Tibial nerve (tissue), 4 donors: ENCODE data around the gene PCED1A. TPM values are rescaled to one million over a fixed set of nuclear protein-coding genes. Genes with fewer than 3 reads are reported as not detected.

Experiments used
- DNase-seq, 2 donors: peaks; one replicate each; pipeline ENCODE4 v3.0.0-alpha.2; 2019; ENCODE audit warnings: low spot score in 2 of 2
- H3K27ac ChIP-seq, 4 donors: fragments of 200-600 bp; sonication (generic) in 3 of 4; one replicate each; pipeline ENCODE4 v1.5.1; 2017 to 2019; ENCODE audit warnings: mild to moderate bottlenecking in 1 of 4
- H3K27me3 ChIP-seq, 2 donors: fragments of 200-600 bp; sonication (generic) in 1 of 2; one replicate each; pipeline versions ENCODE4 v1.5.1 to v1.6.0; 2017 to 2019
- H3K36me3 ChIP-seq, 3 donors: fragments of 200-600 bp; sonication (generic); one replicate each; pipeline ENCODE4 v1.5.1; 2018 to 2019
- H3K4me1 ChIP-seq, 4 donors: fragments of 200-600 bp; sonication (generic) in 3 of 4; one replicate each; pipeline ENCODE4 v1.5.1; 2017 to 2019
- H3K4me3 ChIP-seq, 4 donors: fragments of 200-600 bp; sonication (generic) in 3 of 4; one replicate each; pipeline ENCODE4 v1.5.1; 2017 to 2019; ENCODE audit warnings: mild to moderate bottlenecking in 1 of 4, moderate library complexity in 1 of 4
- H3K9me3 ChIP-seq, 4 donors: fragments of 200-600 bp; sonication (generic) in 3 of 4; one replicate each; pipeline ENCODE4 v1.5.1; 2017 to 2019
- CTCF ChIP-seq, 5 experiments: fragments of 200-600 bp in 3 of 5; fragments of 450-650 bp in 2 of 5; sonication (generic) in 3 of 5; IDR thresholded peaks; one replicate each; pipeline ENCODE4 v1.5.1; 2016 to 2019; ENCODE audit warnings: antibody characterized with exemption in 5 of 5, mild to moderate bottlenecking in 3 of 5, moderate library complexity in 2 of 5
- EP300 ChIP-seq, 2 donors: sonication (generic); formaldehyde crosslinking; IDR thresholded peaks; one replicate each; pipeline ENCODE4 v1.6.1; 2017; ENCODE audit warnings: antibody characterized with exemption in 2 of 2, mild to moderate bottlenecking in 1 of 2
- POLR2A ChIP-seq, 2 donors: fragments of 450-650 bp; IDR thresholded peaks; one replicate each; pipeline ENCODE4 v1.6.1; 2017; ENCODE audit warnings: antibody characterized with exemption in 2 of 2, mild to moderate bottlenecking in 2 of 2, moderate library complexity in 2 of 2
- WGBS, 2 donors: methylation state at CpG; one replicate each; pipeline ENCODE4 v1.1.5; 2018; 5-methylcytosine and 5-hydroxymethylcytosine counted together
- total RNA-seq, 4 donors: library from RNA; depleted of rRNA; stranded (reverse); fragments of >200 nt; gene quantifications; one replicate each; pipeline ENCODE4 v1.1.0, GENCODE V29; 2016

Gene PCED1A
- total RNA-seq, 4 donors from 2014 or later = 36.8 to 84.6 (median 62.3) TPM

GRCh38 chr20:2845607-2846006, 5.2 kb upstream of the PCED1A start:
- DNase-seq = no peak
- TF ChIP-seq POLR2A (IDR thresholded peaks at IDR 0.05) = no peak
- TF ChIP-seq CTCF (IDR thresholded peaks at IDR 0.05) = no peak
- no peak for TF ChIP-seq EP300 (IDR thresholded peaks at IDR 0.05)
- Histone ChIP-seq H3K4me1 (peaks cover 0 to 12% (median 5%) of the 10 kb centered on the region in 4 donors), H3K9me3 (no peaks in the 10 kb centered on the region), H3K27me3 (no peaks in the 10 kb centered on the region), H3K27ac (no peak overlapping the region), H3K4me3 (no peak overlapping the region), H3K36me3 (peaks cover 0 to 29% (median 0%) of the 10 kb centered on the region in 3 donors)
- WGBS, 2 donors = 80 to 83% methylated on average over 2 of the region's 2 CpGs

GRCh38 chr20:2840967-2841531, 594 bp upstream of the PCED1A start:
- Histone ChIP-seq H3K9me3 (no peaks in the 10 kb centered on the region), H3K4me1 (peaks cover 0 to 26% (median 8%) of the 10 kb centered on the region in 4 donors), H3K36me3 (peaks cover 0 to 37% (median 0%) of the 10 kb centered on the region in 3 donors), H3K4me3 (peak overlapping the region; percentile 75 to 99 (median 80)), H3K27ac (peak overlapping the region; percentile 86 to 96 (median 94)), H3K27me3 (no peaks in the 10 kb centered on the region)
- peak in 1 of 2 donors; percentile 40 for DNase-seq
- no peak for TF ChIP-seq POLR2A (IDR thresholded peaks at IDR 0.05)
- TF ChIP-seq CTCF (IDR thresholded peaks at IDR 0.05) = no peak
- no peak for TF ChIP-seq EP300 (IDR thresholded peaks at IDR 0.05)
- WGBS, 2 donors = 3 to 4% methylated on average over 29 to 30 of the region's 33 CpGs

GRCh38 chr20:2839732-2840137, 720 bp downstream of the PCED1A start:
- Histone ChIP-seq H3K9me3 (no peaks in the 10 kb centered on the region), H3K27me3 (no peaks in the 10 kb centered on the region), H3K4me3 (peak overlapping the region; percentile 75 to 99 (median 80)), H3K4me1 (peaks cover 0 to 26% (median 8%) of the 10 kb centered on the region in 4 donors), H3K27ac (peak overlapping the region in 3 of 4 donors; percentile 94 to 96 (median 95)), H3K36me3 (peaks cover 0 to 50% (median 0%) of the 10 kb centered on the region in 3 donors)
- TF ChIP-seq CTCF (IDR thresholded peaks at IDR 0.05) (no peak), EP300 (IDR thresholded peaks at IDR 0.05) (no peak), POLR2A (IDR thresholded peaks at IDR 0.05) (no peak)
- WGBS, 2 donors = 70 to 90% methylated on average over 8 to 21 of the region's 21 CpGs
- DNase-seq = no peak

- no peaks in the 10 kb centered on the region for H3K27me3 ChIP-seq
- peaks cover 0 to 26% (median 8%) of the 10 kb centered on the region in 4 donors for H3K4me1 ChIP-seq
- H3K9me3 ChIP-seq = no peaks in the 10 kb centered on the region
- TF ChIP-seq POLR2A (IDR thresholded peaks at IDR 0.05) (no peak), CTCF (IDR thresholded peaks at IDR 0.05) (no peak)
- WGBS, 2 donors = 93% methylated on average over 15 of the region's 15 CpGs
- H3K36me3 ChIP-seq = peaks cover 0 to 51% (median 0%) of the 10 kb centered on the region in 3 donors
- no peak overlapping the region for H3K4me3 ChIP-seq
- H3K27ac ChIP-seq = no peak overlapping the region
- no peak for DNase-seq
Observed at GRCh38 chr20:2838847-2839671, 1.4 kb downstream of the PCED1A start.
